ENCODE data around the gene FN1.

DNA sequence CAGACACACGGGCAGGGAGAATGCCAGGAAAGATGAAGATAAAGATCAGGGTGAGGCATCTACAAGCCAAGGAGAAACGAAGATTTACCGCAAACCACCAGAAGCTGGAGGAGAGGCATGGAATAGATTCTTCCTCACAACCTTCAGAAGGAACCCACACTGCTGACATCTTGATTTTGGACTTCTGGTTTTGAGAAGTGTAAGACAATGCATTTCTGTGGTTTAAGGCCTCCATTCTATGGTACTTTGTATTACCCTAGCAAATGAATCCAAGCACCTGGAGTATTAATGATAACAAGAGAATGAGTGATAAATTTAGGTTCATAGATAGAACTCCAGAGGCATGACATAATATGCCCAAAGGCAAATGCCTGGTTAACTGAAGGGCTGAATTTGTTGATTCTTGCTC is 11.8 kb upstream of the FN1 start:
- TF ChIP-seq, protein P1, sequence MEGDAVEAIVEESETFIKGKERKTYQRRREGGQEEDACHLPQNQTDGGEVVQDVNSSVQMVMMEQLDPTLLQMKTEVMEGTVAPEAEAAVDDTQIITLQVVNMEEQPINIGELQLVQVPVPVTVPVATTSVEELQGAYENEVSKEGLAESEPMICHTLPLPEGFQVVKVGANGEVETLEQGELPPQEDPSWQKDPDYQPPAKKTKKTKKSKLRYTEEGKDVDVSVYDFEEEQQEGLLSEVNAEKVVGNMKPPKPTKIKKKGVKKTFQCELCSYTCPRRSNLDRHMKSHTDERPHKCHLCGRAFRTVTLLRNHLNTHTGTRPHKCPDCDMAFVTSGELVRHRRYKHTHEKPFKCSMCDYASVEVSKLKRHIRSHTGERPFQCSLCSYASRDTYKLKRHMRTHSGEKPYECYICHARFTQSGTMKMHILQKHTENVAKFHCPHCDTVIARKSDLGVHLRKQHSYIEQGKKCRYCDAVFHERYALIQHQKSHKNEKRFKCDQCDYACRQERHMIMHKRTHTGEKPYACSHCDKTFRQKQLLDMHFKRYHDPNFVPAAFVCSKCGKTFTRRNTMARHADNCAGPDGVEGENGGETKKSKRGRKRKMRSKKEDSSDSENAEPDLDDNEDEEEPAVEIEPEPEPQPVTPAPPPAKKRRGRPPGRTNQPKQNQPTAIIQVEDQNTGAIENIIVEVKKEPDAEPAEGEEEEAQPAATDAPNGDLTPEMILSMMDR (IDR thresholded peaks at IDR 0.05), result no peak
- no peak for TF ChIP-seq POLR2AphosphoS5 (IDR thresholded peaks at IDR 0.05)
- no peak for TF ChIP-seq POLR2A (IDR thresholded peaks at IDR 0.05)

Measured in stomach (tissue), 4 donors.